Measurements from ENCODE around the gene NADK2.

- no peak for TF ChIP-seq POLR2A (IDR thresholded peaks at IDR 0.05)
- no peak for TF ChIP-seq CTCF (IDR thresholded peaks at IDR 0.05)
- TF ChIP-seq POLR2AphosphoS5 (IDR thresholded peaks at IDR 0.05): no peak
Measured at GRCh38 chr5:36227046-36227445, 14.7 kb downstream of the NADK2 start.
